ENCODE results near the gene PKLR. TPM values are rescaled to one million over a fixed set of nuclear protein-coding genes. Genes with fewer than 3 reads are reported as not detected.

Gene PKLR
- total RNA-seq, 1 experiment from 2014 or later = not detected

DNA sequence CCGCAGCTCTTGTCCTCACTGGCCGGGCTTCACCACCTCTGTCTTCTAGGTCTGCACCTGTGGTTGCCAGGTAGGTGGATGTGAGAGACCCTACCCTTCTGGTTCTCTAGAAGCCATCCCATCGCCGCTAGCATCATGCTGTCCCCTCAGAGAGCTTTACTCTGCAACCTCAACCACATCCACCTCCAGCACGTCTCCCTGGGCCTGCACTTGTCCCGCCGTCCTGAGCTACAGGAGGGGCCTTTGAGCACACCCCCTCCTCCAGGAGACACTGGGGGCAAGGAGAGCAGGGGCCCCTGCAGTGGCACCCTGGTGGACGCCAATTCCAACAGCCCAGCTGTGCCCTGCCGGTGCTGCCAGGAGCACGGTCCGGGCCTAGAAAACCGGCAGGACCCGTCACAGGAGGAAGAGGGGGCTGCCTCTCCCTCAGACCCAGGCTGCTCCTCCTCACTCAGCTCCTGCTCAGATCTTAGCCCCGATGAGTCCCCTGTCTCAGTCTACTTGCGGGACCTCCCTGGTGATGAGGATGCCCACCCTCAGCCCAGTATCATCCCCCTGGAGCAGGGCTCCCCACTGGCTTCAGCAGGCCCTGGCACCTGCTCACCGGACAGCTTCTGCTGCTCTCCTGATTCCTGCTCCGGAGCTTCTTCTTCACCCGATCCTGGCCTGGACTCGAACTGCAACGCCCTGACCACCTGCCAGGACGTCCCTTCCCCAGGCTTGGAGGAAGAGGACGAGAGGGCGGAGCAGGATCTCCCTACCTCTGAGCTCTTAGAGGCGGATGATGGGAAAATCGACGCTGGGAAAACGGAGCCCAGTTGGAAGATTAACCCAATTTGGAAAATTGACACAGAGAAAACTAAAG lies 20.6 kb upstream of the PKLR start:
- H3K4me1 Mint-ChIP-seq = peaks cover 40 to 42% of the 10 kb centered on the region in 2 experiments
- Histone ChIP-seq H3K4me2 (ENCODE audit: insufficient read depth, insufficient read length, low read length) (peak overlapping the region; percentile 68), H2BK5ac (ENCODE audit: insufficient read length, low read length) (no peak overlapping the region), H3K56ac (ENCODE audit: insufficient read length, low read depth, low read length) (no peak overlapping the region), H4K20me1 (ENCODE audit: control insufficient read depth, insufficient read depth, insufficient read length) (no peaks in the 10 kb centered on the region), H2BK20ac (ENCODE audit: low read depth, low read length, poor library complexity, severe bottlenecking) (no peak overlapping the region), H3T11ph (ENCODE audit: low read length) (no peak overlapping the region), H2BK15ac (ENCODE audit: low read depth, low read length) (no peak overlapping the region), H4K5ac (ENCODE audit: insufficient read length, low read depth, low read length) (no peak overlapping the region), H4K8ac (replicated peaks; ENCODE audit: insufficient read length, low read depth, low read length) (no peak overlapping the region), H3K79me1 (ENCODE audit: insufficient read depth, low read depth, low read length, poor library complexity, severe bottlenecking) (no peaks in the 10 kb centered on the region), H3K23ac (ENCODE audit: insufficient read length, low read depth, low read length) (no peak overlapping the region), H3K9ac (ENCODE audit: extremely low read depth, insufficient read length, low read length) (no peak overlapping the region), H3K27ac (ENCODE audit: insufficient read length, low read depth, low read length) (no peak overlapping the region), H2BK120ac (ENCODE audit: low read depth, low read length, poor library complexity, severe bottlenecking) (no peak overlapping the region), H3K79me2 (ENCODE audit: insufficient read depth, low read length) (no peaks in the 10 kb centered on the region), H2BK12ac (ENCODE audit: insufficient read length, low read depth, low read length) (no peak overlapping the region), H3K4me1 (ENCODE audit: insufficient read depth, low read length) (peaks cover 2% of the 10 kb centered on the region; the same call in 1 of the 2 replicates), H2AFZ (ENCODE audit: low read length) (no peak overlapping the region), H4K91ac (ENCODE audit: insufficient read length, low read depth, low read length) (no peak overlapping the region), H2AK5ac (ENCODE audit: insufficient read length, low read length) (no peak overlapping the region), H3K23me2 (ENCODE audit: insufficient read length, low read depth, low read length, poor library complexity, severe bottlenecking) (peaks cover 31% of the 10 kb centered on the region), H3K4ac (ENCODE audit: low read depth, low read length) (no peak overlapping the region), H3K9me3 (ENCODE audit: control insufficient read depth, low read depth, low read length) (no peaks in the 10 kb centered on the region), H3K18ac (ENCODE audit: insufficient read length, low read depth, low read length) (no peak overlapping the region), H3K14ac (ENCODE audit: insufficient read depth, low read length) (no peak overlapping the region; the same call in 1 of the 2 replicates), H3K27me3 (ENCODE audit: insufficient read depth, low read length) (no peaks in the 10 kb centered on the region)
- no peaks in the 10 kb centered on the region for H3K9me3 Mint-ChIP-seq
- peaks cover 11 to 34% (median 27%) of the 10 kb centered on the region in 3 experiments; a peak in 6 of 7 replicates for H3K36me3 Mint-ChIP-seq (ENCODE audit: insufficient read depth in 1 of 3, low read depth in 3 of 3)
- DNase-seq = peak; percentile 48
- TF ChIP-seq, protein P1, sequence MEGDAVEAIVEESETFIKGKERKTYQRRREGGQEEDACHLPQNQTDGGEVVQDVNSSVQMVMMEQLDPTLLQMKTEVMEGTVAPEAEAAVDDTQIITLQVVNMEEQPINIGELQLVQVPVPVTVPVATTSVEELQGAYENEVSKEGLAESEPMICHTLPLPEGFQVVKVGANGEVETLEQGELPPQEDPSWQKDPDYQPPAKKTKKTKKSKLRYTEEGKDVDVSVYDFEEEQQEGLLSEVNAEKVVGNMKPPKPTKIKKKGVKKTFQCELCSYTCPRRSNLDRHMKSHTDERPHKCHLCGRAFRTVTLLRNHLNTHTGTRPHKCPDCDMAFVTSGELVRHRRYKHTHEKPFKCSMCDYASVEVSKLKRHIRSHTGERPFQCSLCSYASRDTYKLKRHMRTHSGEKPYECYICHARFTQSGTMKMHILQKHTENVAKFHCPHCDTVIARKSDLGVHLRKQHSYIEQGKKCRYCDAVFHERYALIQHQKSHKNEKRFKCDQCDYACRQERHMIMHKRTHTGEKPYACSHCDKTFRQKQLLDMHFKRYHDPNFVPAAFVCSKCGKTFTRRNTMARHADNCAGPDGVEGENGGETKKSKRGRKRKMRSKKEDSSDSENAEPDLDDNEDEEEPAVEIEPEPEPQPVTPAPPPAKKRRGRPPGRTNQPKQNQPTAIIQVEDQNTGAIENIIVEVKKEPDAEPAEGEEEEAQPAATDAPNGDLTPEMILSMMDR (conservative IDR thresholded peaks at IDR 0.05) = no peak
- H3K27ac Mint-ChIP-seq = peak overlapping the region in 1 of 3 experiments; percentile 59; a peak in 1 of 7 replicates
- H3K4me3 Mint-ChIP-seq = peak overlapping the region; percentile 86 to 93
- WGBS (ENCODE audit: extremely low coverage, insufficient read length, low lambda C conversion rate) = no CpG with 5 or more reads among the region's 27 CpGs
- no peaks in the 10 kb centered on the region; the same call in none of the 2 replicates for H3K27me3 Mint-ChIP-seq (ENCODE audit: low read depth)
